Motor neuron (in vitro differentiated cells): ENCODE measurements around the gene DST. TPM values are rescaled to one million over a fixed set of nuclear protein-coding genes. Genes with fewer than 3 reads are reported as not detected.
"Not testable (repeated sequence)": the region's sequence is repeated elsewhere in the genome, so short reads cannot be mapped to it uniquely, and the experiment has no call there.

Experiments
- ATAC-seq, 8 experiments: fragments of 200-7000 bp; cut with Tn5 transposase; replicated peaks in 6 of 8; 2 replicates each; pipeline ENCODE4 v1.8.0; 2021; ENCODE audit warnings: mild to moderate bottlenecking in 8 of 8, moderate library complexity in 8 of 8
- H3K27ac ChIP-seq, 2 donors: fragments of 250-450 bp; sonication (Bioruptor Pico); 2 replicates each; pipeline ENCODE4 v1.9.0; 2021; ENCODE audit warnings: antibody characterized with exemption in 2 of 2, mild to moderate bottlenecking in 2 of 2, moderate library complexity in 1 of 2
- H3K4me1 ChIP-seq, 2 donors: fragments of 250-450 bp; sonication (Bioruptor Pico); replicated peaks in 1 of 2; 2 replicates each; pipeline ENCODE4 v1.6.1; 2021; ENCODE audit warnings: antibody characterized with exemption in 2 of 2, mild to moderate bottlenecking in 2 of 2, moderate library complexity in 1 of 2
- H3K4me3 ChIP-seq, 5 donors: fragments of 250-450 bp; sonication (Bioruptor Pico); 2 replicates each; pipeline ENCODE4 v1.9.0; 2021; ENCODE audit warnings: antibody characterized with exemption in 5 of 5, mild to moderate bottlenecking in 5 of 5, moderate library complexity in 4 of 5
- WGBS, 10 experiments: fragments of 450-650 bp; shearing (Covaris generic); methylation state at CpG; one replicate each; pipeline ENCODE4 v1.0.0; 2022; 5-methylcytosine and 5-hydroxymethylcytosine counted together
- in situ Hi-C, 9 experiments: fragments of 400-800 bp; cut with MboI; loops; one replicate each; pipeline ENCODE4 v1.15.0; 2021; ENCODE audit warnings: low sequenced_read_pairs in 9 of 9, low pct_unique_long_range_greater_than_20kb in 2 of 9; ENCODE audit not compliant: unreplicated experiment in 9 of 9
- total RNA-seq, 8 experiments: library from RNA; unstranded; fragments of 300-600 nt; gene quantifications; 2 replicates each; pipeline versions ENCODE4 v1.2.3 to v1.2.4, GENCODE V29; 2022

Gene DST
- total RNA-seq, 8 experiments from 2014 or later = 102 to 461 (median 260) TPM

GRCh38 chr6:56575736-56576135, 67.0 kb downstream of the DST start:
- no peak overlapping the region for H3K27ac ChIP-seq
- 54 to 100% (median 85%) methylated on average over 1 to 2 of the region's 3 CpGs; no CpG with 5 or more reads in 1 of the 10 experiments for WGBS, 10 experiments
- peak in 2 of 8 experiments; percentile 23 to 38 for ATAC-seq
- H3K4me1 ChIP-seq = peaks cover 0 to 3% of the 10 kb centered on the region in 2 donors
- in situ Hi-C loops = loop anchor here in 4 of 9 experiments (25.0 kb wide), 1 partner anchor 213 kb away; no protein-coding TSS in a partner anchor
- no peak overlapping the region for H3K4me3 ChIP-seq

GRCh38 chr6:56574292-56574691, 68.4 kb downstream of the DST start:
- H3K27ac ChIP-seq = no peak overlapping the region

GRCh38 chr6:56573624-56574023, 69.1 kb downstream of the DST start:
- in situ Hi-C loops = loop anchor here in 1 of 9 experiments (25.0 kb wide), 1 partner anchor 211 kb away; no protein-coding TSS in a partner anchor
- WGBS, 10 experiments = 50 to 100% (median 90%) methylated on average over 1 to 2 of the region's 2 CpGs; no CpG with 5 or more reads in 1 of the 10 experiments
- no peak overlapping the region for H3K27ac ChIP-seq

More at GRCh38 chr6:56574292-56574691, 68.4 kb downstream of the DST start:
- in situ Hi-C loops = loop anchor here in 1 of 9 experiments (25.0 kb wide), 1 partner anchor 212 kb away; no protein-coding TSS in a partner anchor
- Histone ChIP-seq H3K4me3 (no peak overlapping the region), H3K4me1 (peaks cover 0 to 3% of the 10 kb centered on the region in 2 donors)
- WGBS, 10 experiments = 56 to 100% (median 94%) methylated on average over 1 to 2 of the region's 2 CpGs; no CpG with 5 or more reads in 1 of the 10 experiments
- no peak for ATAC-seq

GRCh38 chr6:56572788-56573471, 69.8 kb downstream of the DST start:
- H3K27ac ChIP-seq = no peak overlapping the region
- H3K4me1 ChIP-seq = peaks cover 0 to 3% of the 10 kb centered on the region in 2 donors
- no peak overlapping the region for H3K4me3 ChIP-seq
- in situ Hi-C loops = loop anchor here in 1 of 9 experiments (25.0 kb wide), 1 partner anchor 211 kb away; no protein-coding TSS in a partner anchor
- WGBS, 10 experiments = 17 to 87% (median 69%) methylated on average over 1 to 3 of the region's 3 CpGs
- no peak for ATAC-seq

More at GRCh38 chr6:56573624-56574023, 69.1 kb downstream of the DST start:
- no peak for ATAC-seq
- H3K4me3 ChIP-seq = no peak overlapping the region
- H3K4me1 ChIP-seq = peaks cover 0 to 3% of the 10 kb centered on the region in 2 donors

GRCh38 chr6:56571605-56572004, 71.1 kb downstream of the DST start:
- ATAC-seq = no peak
- in situ Hi-C loops = loop anchor here in 1 of 9 experiments (25.0 kb wide), 1 partner anchor 209 kb away; no protein-coding TSS in a partner anchor
- WGBS, 10 experiments = 45 to 88% (median 78%) methylated on average over 3 to 4 of the region's 4 CpGs; no CpG with 5 or more reads in 1 of the 10 experiments
- Histone ChIP-seq H3K27ac (no peak overlapping the region), H3K4me3 (no peak overlapping the region), H3K4me1 (peaks cover 3 to 7% of the 10 kb centered on the region in 2 donors)

- ATAC-seq = peak in 6 of 8 experiments; percentile 32 to 84 (median 67)
- WGBS, 10 experiments = 31 to 100% (median 76%) methylated on average over 1 to 8 of the region's 8 CpGs
- H3K4me3 ChIP-seq = no peak overlapping the region
- no peak overlapping the region for H3K27ac ChIP-seq
- H3K4me1 ChIP-seq = peaks cover 0 to 7% of the 10 kb centered on the region in 2 donors
- in situ Hi-C loops = loop anchor here in 1 of 9 experiments (25.0 kb wide), 1 partner anchor 208 kb away; no protein-coding TSS in a partner anchor
These were observed 72.0 kb downstream of the DST start for GRCh38 chr6:56570413-56571359.

GRCh38 chr6:56567501-56567900, 75.2 kb downstream of the DST start:
- Histone ChIP-seq H3K4me3 (no peak overlapping the region), H3K4me1 (peaks cover 0 to 7% of the 10 kb centered on the region in 2 donors), H3K27ac (no peak overlapping the region)
- peak in 3 of 8 experiments; percentile 52 to 63 (median 63) for ATAC-seq
- in situ Hi-C loops = loop anchor here in 1 of 9 experiments (25.0 kb wide), 1 partner anchor 205 kb away; no protein-coding TSS in a partner anchor

- not testable (repeated sequence) for H3K4me1 ChIP-seq, H3K27ac ChIP-seq, H3K4me3 ChIP-seq, ATAC-seq
- in situ Hi-C loops = loop anchor here in 1 of 9 experiments (25.0 kb wide), 1 partner anchor 200 kb away; no protein-coding TSS in a partner anchor
- WGBS, 10 experiments = 100% methylated on average over 1 of the region's 4 CpGs; no CpG with 5 or more reads in 7 of the 10 experiments
These were observed 80.0 kb downstream of the DST start for GRCh38 chr6:56562730-56563129.

GRCh38 chr6:56556751-56557540, 85.7 kb downstream of the DST start:
- in situ Hi-C loops = loop anchor here in 1 of 9 experiments (25.0 kb wide), 1 partner anchor 195 kb away; no protein-coding TSS in a partner anchor

GRCh38 chr6:56555438-56555872, 87.2 kb downstream of the DST start:
- WGBS, 10 experiments = 40 to 95% (median 67%) methylated on average over 1 to 5 of the region's 5 CpGs; no CpG with 5 or more reads in 1 of the 10 experiments
- in situ Hi-C loops = loop anchor here in 1 of 9 experiments (25.0 kb wide), 1 partner anchor 193 kb away; no protein-coding TSS in a partner anchor
- H3K4me3 ChIP-seq = no peak overlapping the region
- H3K27ac ChIP-seq = no peak overlapping the region
- no peak for ATAC-seq
- H3K4me1 ChIP-seq = peaks cover 14 to 16% of the 10 kb centered on the region in 2 donors

More at GRCh38 chr6:56556751-56557540, 85.7 kb downstream of the DST start:
- 100% methylated on average over 1 of the region's 1 CpG; no CpG with 5 or more reads in 4 of the 10 experiments for WGBS, 10 experiments
- Histone ChIP-seq H3K27ac (no peak overlapping the region), H3K4me3 (no peak overlapping the region), H3K4me1 (peaks cover 3 to 4% of the 10 kb centered on the region in 2 donors)
- no peak for ATAC-seq

- in situ Hi-C loops = loop anchor here in 1 of 9 experiments (25.0 kb wide), 1 partner anchor 190 kb away; no protein-coding TSS in a partner anchor
- Histone ChIP-seq H3K4me1 (peaks cover 16 to 17% of the 10 kb centered on the region in 2 donors), H3K27ac (no peak overlapping the region), H3K4me3 (no peak overlapping the region)
- 89 to 100% (median 94%) methylated on average over 3 to 7 of the region's 7 CpGs for WGBS, 10 experiments
- peak in 1 of 8 experiments; percentile 16 for ATAC-seq
These were observed 90.2 kb downstream of the DST start for GRCh38 chr6:56552187-56553130.
